Gastrocnemius medialis (tissue), 4 donors: Measurements from ENCODE around the gene PCDH9. TPM values are rescaled to one million over a fixed set of nuclear protein-coding genes. Genes with fewer than 3 reads are reported as not detected.

ENCODE experiments used
- ATAC-seq, 2 donors: fragments of 150-250 bp; one replicate each; pipeline ENCODE4 v1.9.1; 2016
- DNase-seq, 2 donors: peaks; one replicate each; pipeline ENCODE4 v3.0.0-alpha.2; 2019
- H3K27ac ChIP-seq, 4 donors: fragments of 200-600 bp; sonication (generic); 1 replicate in 1 of 4; 2 replicates in 3 of 4; pipeline ENCODE4 v1.5.1; 2016 to 2018; ENCODE audit warnings: mild to moderate bottlenecking in 2 of 4, moderate library complexity in 1 of 4
- H3K27me3 ChIP-seq, 3 donors: fragments of 200-600 bp; sonication (generic) in 2 of 3; 1 replicate in 1 of 3; 2 replicates in 2 of 3; pipeline versions ENCODE4 v1.5.1 to v1.6.0; 2016 to 2019; ENCODE audit warnings: mild to moderate bottlenecking in 1 of 3, moderate library complexity in 1 of 3
- H3K36me3 ChIP-seq, 2 donors: fragments of 200-600 bp; sonication (generic) in 1 of 2; one replicate each; pipeline ENCODE4 v1.5.1; 2017 to 2018
- H3K4me1 ChIP-seq, 2 donors: fragments of 200-600 bp; sonication (generic) in 1 of 2; one replicate each; pipeline ENCODE4 v1.5.1; 2016 to 2017; ENCODE audit warnings: mild to moderate bottlenecking in 2 of 2
- H3K4me3 ChIP-seq, 4 donors: fragments of 200-600 bp; sonication (generic) in 3 of 4; 1 replicate in 1 of 4; 2 replicates in 3 of 4; pipeline ENCODE4 v1.5.1; 2016 to 2019; ENCODE audit warnings: mild to moderate bottlenecking in 2 of 4
- H3K9me3 ChIP-seq, 3 donors: fragments of 200-600 bp; sonication (generic) in 2 of 3; 1 replicate in 1 of 3; 2 replicates in 2 of 3; pipeline ENCODE4 v1.5.1; 2016 to 2019
- CTCF ChIP-seq, 5 experiments: fragments of 450-650 bp in 3 of 5; fragments of 200-600 bp in 2 of 5; sonication (generic) in 2 of 5; IDR thresholded peaks in 4 of 5; conservative IDR thresholded peaks in 1 of 5; 1 replicate in 4 of 5; 2 replicates in 1 of 5; pipeline ENCODE4 v1.5.1; 2016 to 2019; ENCODE audit warnings: antibody characterized with exemption in 5 of 5, mild to moderate bottlenecking in 3 of 5, moderate library complexity in 3 of 5
- POLR2A ChIP-seq, 2 donors: fragments of 450-650 bp; IDR thresholded peaks; one replicate each; pipeline ENCODE4 v1.6.1; 2017; ENCODE audit warnings: antibody characterized with exemption in 2 of 2, mild to moderate bottlenecking in 2 of 2, moderate library complexity in 2 of 2
- in situ Hi-C, 4 donors: fragments of 200-750 bp; cut with MboI; loops; one replicate each; pipeline versions ENCODE4 v1.15.0 to v1.8.0; 2017; ENCODE audit warnings: low sequenced_read_pairs in 4 of 4
- intact Hi-C: fragments of 100-400 bp; cut with DNase I; formaldehyde crosslinking; loops from one replicate; pipeline ENCODE4 v1.15.1; 2023; ENCODE audit warnings: low total_unique reads
- total RNA-seq, 4 donors: library from RNA; depleted of rRNA; stranded (reverse); fragments of >200 nt; gene quantifications; one replicate each; pipeline versions ENCODE4 v1.1.0 to v1.2.3, GENCODE V29; 2016

The PCDH9 gene
- total RNA-seq, 4 donors from 2014 or later = 1.4 to 2.1 (median 1.9) TPM

- TF ChIP-seq CTCF (IDR thresholded peaks at IDR 0.05 in 4 of 5, conservative IDR thresholded peaks at IDR 0.05 in 1 of 5) (no peak), POLR2A (IDR thresholded peaks at IDR 0.05) (no peak)
- intact Hi-C loops = no loop called here
Observed at GRCh38 chr13:66803013-66803807, 426.9 kb downstream of the PCDH9 start.

GRCh38 chr13:66795636-66796035 lies 434.5 kb downstream of the PCDH9 start:
- no peak for DNase-seq
- H3K27ac ChIP-seq = no peak overlapping the region
- no peak for ATAC-seq
- no peak overlapping the region for H3K4me3 ChIP-seq
- in situ Hi-C loops = no loop called here
- TF ChIP-seq CTCF (IDR thresholded peaks at IDR 0.05 in 4 of 5, conservative IDR thresholded peaks at IDR 0.05 in 1 of 5) = no peak
- no peaks in the 10 kb centered on the region for H3K9me3 ChIP-seq
- no peaks in the 10 kb centered on the region for H3K36me3 ChIP-seq
- intact Hi-C loops = no loop called here
- no peaks in the 10 kb centered on the region for H3K4me1 ChIP-seq
- no peaks in the 10 kb centered on the region for H3K27me3 ChIP-seq

More at GRCh38 chr13:66803013-66803807, 426.9 kb downstream of the PCDH9 start:
- no peak for ATAC-seq
- H3K4me1 ChIP-seq = peaks cover 0 to 4% of the 10 kb centered on the region in 2 donors
- no peaks in the 10 kb centered on the region for H3K9me3 ChIP-seq
- H3K27me3 ChIP-seq = no peaks in the 10 kb centered on the region
- H3K36me3 ChIP-seq = no peaks in the 10 kb centered on the region
- in situ Hi-C loops = no loop called here
- no peak overlapping the region for H3K27ac ChIP-seq
- no peak for DNase-seq
- H3K4me3 ChIP-seq = no peak overlapping the region

GRCh38 chr13:66794340-66795031 lies 435.6 kb downstream of the PCDH9 start:
- H3K27ac ChIP-seq = no peak overlapping the region
- DNase-seq (no peak), ATAC-seq (no peak)
- no peaks in the 10 kb centered on the region for H3K36me3 ChIP-seq
- H3K4me1 ChIP-seq = no peaks in the 10 kb centered on the region
- TF ChIP-seq POLR2A (IDR thresholded peaks at IDR 0.05) = no peak
- TF ChIP-seq CTCF (IDR thresholded peaks at IDR 0.05 in 4 of 5, conservative IDR thresholded peaks at IDR 0.05 in 1 of 5) = no peak
- H3K9me3 ChIP-seq = no peaks in the 10 kb centered on the region
- H3K4me3 ChIP-seq = no peak overlapping the region
- intact Hi-C loops = no loop called here
- no peaks in the 10 kb centered on the region for H3K27me3 ChIP-seq
- in situ Hi-C loops = no loop called here

- no peak for DNase-seq
- no peaks in the 10 kb centered on the region for H3K36me3 ChIP-seq
- no peak overlapping the region for H3K27ac ChIP-seq
- no peaks in the 10 kb centered on the region for H3K9me3 ChIP-seq
- in situ Hi-C loops (no loop called here), intact Hi-C loops (no loop called here)
- H3K4me3 ChIP-seq = no peak overlapping the region
- TF ChIP-seq CTCF (IDR thresholded peaks at IDR 0.05 in 4 of 5, conservative IDR thresholded peaks at IDR 0.05 in 1 of 5) = no peak
- TF ChIP-seq POLR2A (IDR thresholded peaks at IDR 0.05) = no peak
- no peak for ATAC-seq
- H3K27me3 ChIP-seq = no peaks in the 10 kb centered on the region
- H3K4me1 ChIP-seq = no peaks in the 10 kb centered on the region
Observed at GRCh38 chr13:66790861-66791260, 439.3 kb downstream of the PCDH9 start.
